Ovary (tissue), 9 donors: Measurements from ENCODE around the gene DOK6. TPM values are rescaled to one million over a fixed set of nuclear protein-coding genes. Genes with fewer than 3 reads are reported as not detected.

ENCODE experiments used
- DNase-seq, 5 donors: peaks; one replicate each; pipeline ENCODE4 v3.0.0-alpha.2; 2019 to 2020
- H3K27ac ChIP-seq, 2 donors: fragments of 200-600 bp; one replicate each; pipeline versions ENCODE4 v1.5.1 to v1.8.0; 2019 to 2022
- H3K27me3 ChIP-seq: fragments of 200-600 bp; one replicate; pipeline ENCODE4 v1.8.0; 2022
- H3K36me3 ChIP-seq: fragments of 200-600 bp; sonication (generic); one replicate; pipeline ENCODE4 v1.5.1; 2019
- H3K4me1 ChIP-seq: one replicate; pipeline ENCODE4 v1.8.1; 2013; ENCODE audit warnings: mild to moderate bottlenecking, moderate library complexity; ENCODE audit not compliant: insufficient read depth
- H3K4me3 ChIP-seq: fragments of 200-600 bp; sonication (generic); one replicate; pipeline ENCODE4 v1.5.1; 2017
- H3K9me3 ChIP-seq, 2 donors: fragments of 200-600 bp in 1 of 2; sonication (generic) in 1 of 2; one replicate each; pipeline versions ENCODE4 v1.5.1 to v1.8.1; 2013 to 2019; ENCODE audit warnings: mild to moderate bottlenecking in 1 of 2, moderate library complexity in 1 of 2
- CTCF ChIP-seq, 3 donors: fragments of 450-650 bp in 2 of 3; fragments of 200-600 bp in 1 of 3; IDR thresholded peaks; one replicate each; pipeline versions ENCODE4 v1.5.1 to v1.8.0; 2016 to 2022; ENCODE audit warnings: antibody characterized with exemption in 3 of 3, mild to moderate bottlenecking in 1 of 3
- EP300 ChIP-seq: sonication (generic); formaldehyde crosslinking; IDR thresholded peaks from one replicate; pipeline ENCODE4 v1.6.1; 2017; ENCODE audit warnings: antibody characterized with exemption
- POLR2A ChIP-seq: fragments of 450-650 bp; IDR thresholded peaks from one replicate; pipeline ENCODE4 v1.6.1; 2017; ENCODE audit warnings: antibody characterized with exemption, mild to moderate bottlenecking, moderate library complexity
- WGBS, 3 donors: extraction: QIAGEN DNeasy Blood & Tissue Kit in 1 of 3; methylation state at CpG; one replicate each; pipeline versions ENCODE4 v1.1.5 to v1.1.7; 2013 to 2017; 5-methylcytosine and 5-hydroxymethylcytosine counted together
- intact Hi-C, 4 donors: fragments of 100-400 bp; cut with DNase I; formaldehyde crosslinking; loops; one replicate each; pipeline versions ENCODE4 v1.11.0 to v1.15.1; 2022 to 2023
- polyA plus RNA-seq, 2 donors: library from polyadenylated mRNA; stranded (reverse); fragments of 200-250 nt in 1 of 2; fragments of 350-450 nt in 1 of 2; fragmentation: Illumina TruSeq in 1 of 2; extraction: RNeasy Lipid Tissue Mini Kit (QIAGEN cat#74804) in 1 of 2; gene quantifications; one replicate each; pipeline ENCODE4 v1.2.3, GENCODE V29; 2013 to 2014
- total RNA-seq, 7 donors: library from RNA; depleted of rRNA in 2 of 7; stranded (reverse); fragments of >200 nt in 2 of 7; fragmentation: NEBNext Ultra II Directional in 3 of 7; extraction: Animal tissue kit (Norgen Biotek cat#: 25700) in 3 of 7; gene quantifications; one replicate each; pipeline versions ENCODE4 v1.1.0 to v1.2.4, GENCODE V29; 2016 to 2023
- donor health status: DM: no; HTN: no; CAD: no; lungs with moderate emphysema.
- donor health status: DM: no; HTN: no; CAD: no.
- donor health status: Bipolar disorder and iron deficiency.
- donor health status: DM: yes; HTN: yes; CAD: no.
- donor health status: DM: no; HTN: no; CAD: no.
- donor health status: DM: yes; HTN: yes; CAD: no.

The DOK6 gene
- total and polyA plus RNA-seq, 9 donors = 1.3 to 4.4 (median 2.8) TPM

DNA sequence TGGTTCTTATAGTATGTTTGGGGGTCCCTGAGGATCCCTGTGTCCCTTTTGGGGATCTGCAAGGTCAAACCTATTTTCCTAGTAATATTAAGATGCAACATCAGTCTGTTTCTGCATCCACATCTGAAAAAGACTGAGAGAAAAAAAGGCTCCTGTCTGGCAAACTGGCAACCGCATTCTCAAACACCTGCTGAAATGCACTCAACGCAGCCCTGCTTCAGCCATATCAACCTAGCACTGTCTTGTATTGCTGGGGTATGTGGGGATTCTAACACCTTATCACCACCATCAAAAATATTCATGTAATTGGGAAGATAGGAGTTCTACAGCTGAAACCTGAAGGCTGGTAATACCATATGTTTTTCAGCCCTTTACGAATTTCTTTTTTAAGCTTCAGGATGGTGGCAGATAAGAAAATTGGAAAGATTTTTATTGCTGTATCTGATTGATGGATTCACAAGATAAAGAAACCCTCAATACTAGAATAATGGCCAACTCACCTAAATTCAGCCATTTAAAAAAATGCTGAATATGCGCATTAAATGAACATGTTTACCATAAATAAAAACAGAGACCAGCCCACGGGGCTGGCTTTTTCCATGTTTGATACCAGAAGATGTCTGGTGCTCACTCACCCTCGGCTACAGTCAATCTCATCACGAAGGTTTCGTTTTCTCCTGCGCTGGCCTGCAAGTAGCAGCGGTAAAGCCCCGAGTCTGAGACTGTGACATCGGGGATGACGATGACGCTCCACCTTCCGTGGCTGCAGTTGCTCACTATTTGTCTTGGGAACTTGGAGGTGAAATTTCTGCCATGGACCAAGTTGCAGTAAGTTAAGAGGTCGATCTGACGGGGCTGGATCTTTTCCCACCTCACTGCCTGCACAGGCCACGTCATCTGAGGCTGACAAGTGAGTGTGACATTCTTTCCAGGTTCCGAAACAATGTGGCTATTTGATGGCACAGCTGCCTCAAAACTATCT lies 494.7 kb downstream of the DOK6 start:
- 89 to 91% (median 90%) methylated on average over 19 of the region's 19 CpGs for WGBS, 3 donors

GRCh38 chr18:69897397-69898108 lies 496.9 kb downstream of the DOK6 start:
- Histone ChIP-seq H3K27me3 (no peaks in the 10 kb centered on the region), H3K27ac (no peak overlapping the region), H3K36me3 (no peaks in the 10 kb centered on the region), H3K4me3 (no peak overlapping the region), H3K9me3 (no peaks in the 10 kb centered on the region), H3K4me1 (peaks cover 6% of the 10 kb centered on the region)
- intact Hi-C loops = no loop called here
- 92 to 96% (median 96%) methylated on average over 7 of the region's 7 CpGs for WGBS, 3 donors
- DNase-seq = no peak
- TF ChIP-seq CTCF (IDR thresholded peaks at IDR 0.05) (no peak), POLR2A (no peak), EP300 (no peak)

More for the DNA sequence above, 494.7 kb downstream of the DOK6 start:
- intact Hi-C loops = no loop called here
- no peak for DNase-seq
- Histone ChIP-seq H3K9me3 (no peaks in the 10 kb centered on the region), H3K36me3 (no peaks in the 10 kb centered on the region), H3K4me1 (peaks cover 6% of the 10 kb centered on the region), H3K27me3 (no peaks in the 10 kb centered on the region), H3K27ac (no peak overlapping the region), H3K4me3 (no peak overlapping the region)
- TF ChIP-seq EP300 (no peak), CTCF (IDR thresholded peaks at IDR 0.05) (no peak), POLR2A (no peak)

GRCh38 chr18:69898241-69898861 lies 497.7 kb downstream of the DOK6 start:
- no peak overlapping the region for H3K27ac ChIP-seq
- no peaks in the 10 kb centered on the region for H3K27me3 ChIP-seq
- no peaks in the 10 kb centered on the region for H3K9me3 ChIP-seq
- H3K4me3 ChIP-seq = no peak overlapping the region
- H3K4me1 ChIP-seq = peaks cover 6% of the 10 kb centered on the region
- TF ChIP-seq EP300 (no peak), CTCF (IDR thresholded peaks at IDR 0.05) (no peak), POLR2A (no peak)
- intact Hi-C loops = no loop called here
- 67 to 74% (median 73%) methylated on average over 11 of the region's 11 CpGs for WGBS, 3 donors
- no peaks in the 10 kb centered on the region for H3K36me3 ChIP-seq
- no peak for DNase-seq
